ENCODE data around the gene CRIM1.

Gene CRIM1

DNA sequence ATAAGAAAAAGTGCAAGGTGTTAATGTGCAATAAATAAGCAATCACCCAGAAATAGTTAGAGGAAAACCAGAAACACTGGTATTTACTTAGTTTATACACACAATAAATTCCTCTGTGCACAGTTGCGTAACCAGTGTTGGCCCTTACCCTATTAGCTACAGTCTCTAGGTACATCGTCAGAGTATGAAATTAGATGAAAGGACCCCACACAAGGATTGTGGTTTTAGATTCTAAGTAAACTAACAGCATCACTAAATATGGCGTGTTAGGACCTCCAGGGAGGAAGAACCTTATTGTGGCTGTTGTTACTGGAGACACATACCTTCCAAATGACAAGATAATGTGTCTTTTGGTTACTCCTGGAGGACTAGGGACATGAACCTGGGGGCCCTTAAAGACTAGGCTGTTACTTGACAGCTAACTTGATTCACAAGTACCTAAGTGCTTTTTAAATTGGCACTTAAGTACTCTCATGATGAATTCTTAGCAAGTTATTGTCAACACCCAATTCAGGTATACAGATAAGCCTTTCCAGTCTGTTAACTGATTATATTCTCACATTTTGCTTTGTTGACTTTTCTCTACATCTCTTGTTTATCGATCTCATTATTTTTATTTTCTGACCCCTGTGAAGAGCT lies 127.1 kb downstream of the CRIM1 start:
- no peak for DNase-seq (ENCODE audit: low read depth in 2 of 2)

- DNase-seq (ENCODE audit: low read depth in 2 of 2), result no peak
These were observed 127.7 kb downstream of the CRIM1 start for GRCh38 chr2:36483290-36483689.

DNA sequence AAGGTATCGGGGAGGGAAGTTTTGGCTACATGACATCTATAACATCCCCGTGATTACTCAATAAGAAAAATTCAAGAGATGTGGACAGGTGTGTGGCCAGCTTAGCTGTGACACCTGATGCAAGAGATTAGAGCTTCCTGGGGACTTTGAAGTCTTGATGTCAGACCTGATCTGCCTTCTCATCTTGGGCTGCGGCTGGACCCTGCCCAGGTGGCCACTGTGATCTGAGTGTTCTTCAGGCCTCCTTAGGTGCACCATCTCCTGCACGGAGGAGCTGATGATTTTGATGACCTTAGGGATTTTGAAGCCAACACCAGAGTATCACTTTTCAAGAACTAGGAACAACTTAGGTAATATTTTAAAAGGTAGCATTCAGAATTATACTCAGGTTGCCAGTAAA lies 128.9 kb downstream of the CRIM1 start:
- DNase-seq (ENCODE audit: low read depth in 2 of 2), result no peak

DNA sequence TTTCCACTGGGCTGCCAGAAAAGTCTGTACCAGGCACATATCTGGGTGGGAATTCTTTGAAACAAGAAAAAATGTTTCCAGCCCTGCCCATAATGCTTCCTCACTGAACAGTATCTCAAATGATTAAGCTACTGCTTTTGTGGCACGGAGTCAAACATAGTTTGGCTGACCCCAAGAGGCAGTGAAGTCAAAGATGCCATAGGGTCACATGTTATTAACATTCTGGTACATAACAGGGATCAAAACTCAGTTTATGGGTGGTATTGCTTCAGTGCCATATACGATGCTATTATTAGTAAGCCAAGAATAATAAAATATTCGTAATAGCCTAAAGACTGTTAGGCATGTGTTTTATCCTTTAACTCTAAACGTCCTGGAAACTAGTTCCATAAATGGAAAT lies 129.9 kb downstream of the CRIM1 start:
- DNase-seq (ENCODE audit: low read depth in 2 of 2), result no peak

- DNase-seq (ENCODE audit: low read depth in 2 of 2), result no peak
These were observed 131.0 kb downstream of the CRIM1 start for GRCh38 chr2:36486521-36487044.

GRCh38 chr2:36487947-36488346 lies 132.4 kb downstream of the CRIM1 start:
- DNase-seq (ENCODE audit: low read depth in 2 of 2), result no peak

DNA sequence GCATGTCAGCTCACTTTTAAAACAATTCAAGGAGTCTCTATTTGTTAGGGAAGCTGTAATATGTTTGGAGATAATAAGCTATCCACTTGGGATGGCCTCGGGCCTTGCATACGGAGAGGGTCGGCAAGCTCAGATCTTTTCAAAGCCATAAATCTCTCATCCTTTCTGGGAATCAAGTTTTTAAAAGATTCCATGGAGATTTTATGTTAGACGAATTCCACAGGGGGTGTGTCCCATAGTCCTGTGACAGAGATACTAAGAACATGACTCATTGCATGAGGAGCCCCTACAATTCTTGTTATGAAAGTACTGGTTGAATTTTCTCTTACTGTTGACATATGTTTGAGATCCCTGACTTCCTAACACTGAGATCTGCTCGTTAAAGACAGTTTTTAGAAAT lies 133.7 kb downstream of the CRIM1 start:
- no peak for DNase-seq (ENCODE audit: low read depth in 2 of 2)

DNA sequence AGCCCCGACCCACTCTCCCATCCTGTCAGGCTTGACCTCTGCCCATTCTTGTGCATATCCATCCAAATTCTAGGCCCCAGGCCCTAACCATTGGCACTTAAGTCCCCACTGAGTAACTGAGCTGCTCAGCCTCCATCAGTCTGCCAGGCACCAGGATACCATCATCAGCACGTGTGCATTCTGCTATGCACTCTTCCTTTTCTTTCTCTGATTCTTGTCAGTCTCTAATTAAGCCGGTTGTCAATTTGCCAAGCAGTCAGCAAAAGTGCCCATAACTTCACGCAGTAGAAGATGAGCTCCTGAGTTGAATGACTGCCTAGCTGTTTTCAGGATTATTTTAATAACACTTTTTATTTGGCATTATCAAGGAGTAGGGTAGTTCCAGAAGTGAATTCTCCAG lies 135.2 kb downstream of the CRIM1 start:
- no peak for DNase-seq (ENCODE audit: low read depth in 2 of 2)

GRCh38 chr2:36492216-36492945 lies 136.8 kb downstream of the CRIM1 start:
- no peak for DNase-seq (ENCODE audit: low read depth in 2 of 2)

GRCh38 chr2:36493306-36493705 lies 137.7 kb downstream of the CRIM1 start:
- DNase-seq (ENCODE audit: low read depth in 2 of 2), result no peak

GRCh38 chr2:36497570-36498163 lies 142.1 kb downstream of the CRIM1 start:
- DNase-seq (ENCODE audit: low read depth in 2 of 2), result no peak

DNA sequence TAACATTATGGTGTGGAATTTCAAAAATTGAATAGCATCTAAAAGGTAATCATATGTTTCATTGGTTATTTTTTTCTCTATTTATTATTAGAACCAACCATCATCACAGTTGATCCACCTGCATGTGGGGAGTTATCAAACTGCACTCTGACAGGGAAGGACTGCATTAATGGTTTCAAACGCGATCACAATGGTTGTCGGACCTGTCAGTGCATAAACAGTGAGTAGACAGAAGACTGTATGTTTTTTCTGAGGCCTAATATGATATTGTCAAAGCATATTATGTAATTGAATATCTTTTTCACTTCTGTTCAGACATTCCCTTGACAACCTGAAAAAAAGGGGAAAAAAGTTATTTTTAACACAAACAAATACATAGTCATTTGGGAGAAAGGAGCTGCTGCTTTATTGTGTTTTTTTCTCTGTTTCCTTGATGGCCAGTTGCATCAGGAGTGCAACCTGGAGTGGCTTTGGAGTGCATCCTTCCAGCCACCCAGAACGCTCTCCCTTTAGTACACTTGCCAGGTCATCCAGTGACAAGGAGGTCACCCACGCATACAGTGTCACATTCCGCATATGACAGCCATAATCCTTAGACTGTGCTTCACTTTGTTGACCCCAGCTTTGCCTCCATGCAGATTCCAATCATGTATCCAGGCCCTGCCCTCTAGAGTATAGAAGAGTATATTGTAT lies 143.7 kb downstream of the CRIM1 start:
- DNase-seq (ENCODE audit: low read depth in 2 of 2), result no peak

- no peak for DNase-seq (ENCODE audit: low read depth in 2 of 2)
These were observed 144.5 kb downstream of the CRIM1 start for GRCh38 chr2:36500072-36500471.

DNA sequence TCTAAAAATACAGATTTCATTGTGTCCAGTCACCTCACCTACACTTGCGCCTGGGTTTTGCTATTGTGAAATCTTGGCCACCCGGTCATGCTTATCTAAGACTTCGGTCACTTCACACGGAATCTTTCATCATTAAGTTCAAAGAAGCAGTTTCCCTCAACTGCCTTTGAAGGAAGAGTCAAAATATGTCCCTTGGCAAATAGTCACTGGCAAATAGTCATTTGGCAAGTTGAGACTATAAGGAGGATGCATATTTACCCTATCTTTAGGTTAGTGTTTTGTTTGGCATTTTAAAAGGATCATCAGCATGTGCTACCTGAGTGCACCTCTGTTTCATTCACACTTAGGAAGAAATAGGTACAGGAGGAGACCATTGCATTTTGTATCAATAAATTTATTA lies 146.5 kb downstream of the CRIM1 start:
- no peak for DNase-seq (ENCODE audit: low read depth in 2 of 2)

DNA sequence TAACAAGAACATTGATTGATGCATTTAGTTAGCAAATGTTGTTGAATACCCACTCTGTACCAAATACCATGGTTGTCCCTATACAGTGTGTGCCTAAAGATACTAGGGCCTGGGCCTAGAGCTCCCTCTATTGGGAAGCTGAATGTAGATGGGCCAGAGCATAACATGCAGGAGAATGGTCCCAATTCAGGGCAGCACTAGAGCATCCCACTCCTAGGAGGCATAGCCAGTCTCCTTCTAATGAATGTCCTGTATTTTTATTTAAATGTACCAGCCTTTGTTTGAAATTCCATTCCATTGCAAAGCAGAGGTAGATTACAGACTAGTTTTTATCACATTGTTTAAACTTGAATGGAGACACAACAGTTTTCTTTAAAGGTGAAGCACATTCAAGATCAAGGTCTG lies 151.8 kb downstream of the CRIM1 start:
- peak; percentile 2 for DNase-seq (ENCODE audit: low read depth in 2 of 2)

GRCh38 chr2:36509075-36509474 lies 153.5 kb downstream of the CRIM1 start:
- no peak for DNase-seq (ENCODE audit: low read depth in 2 of 2)

- DNase-seq (ENCODE audit: low read depth in 2 of 2), result no peak
These were observed 156.5 kb downstream of the CRIM1 start for GRCh38 chr2:36511858-36512603.

DNA sequence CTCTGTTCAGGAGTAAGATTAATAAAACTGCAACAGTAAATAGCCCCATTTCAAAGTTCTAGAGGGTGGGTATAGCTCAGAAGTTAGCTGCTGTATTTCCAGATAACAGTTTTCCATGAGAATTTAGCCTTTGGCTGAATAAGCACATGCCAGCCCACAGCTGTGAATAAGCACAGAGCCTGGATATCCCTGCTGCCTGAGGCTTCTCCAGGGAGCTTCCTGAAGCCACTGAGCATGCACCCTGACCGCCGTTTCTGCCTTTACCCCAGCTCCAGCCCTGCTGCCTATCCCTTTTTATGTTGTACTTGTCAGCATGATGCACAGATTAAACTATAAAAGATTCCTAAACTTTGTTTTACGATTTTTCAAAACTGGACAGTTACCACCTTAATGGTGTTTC lies 157.1 kb downstream of the CRIM1 start:
- no peak for DNase-seq (ENCODE audit: low read depth in 2 of 2)

GRCh38 chr2:36513661-36514060 lies 158.1 kb downstream of the CRIM1 start:
- DNase-seq (ENCODE audit: low read depth in 2 of 2), result no peak

DNA sequence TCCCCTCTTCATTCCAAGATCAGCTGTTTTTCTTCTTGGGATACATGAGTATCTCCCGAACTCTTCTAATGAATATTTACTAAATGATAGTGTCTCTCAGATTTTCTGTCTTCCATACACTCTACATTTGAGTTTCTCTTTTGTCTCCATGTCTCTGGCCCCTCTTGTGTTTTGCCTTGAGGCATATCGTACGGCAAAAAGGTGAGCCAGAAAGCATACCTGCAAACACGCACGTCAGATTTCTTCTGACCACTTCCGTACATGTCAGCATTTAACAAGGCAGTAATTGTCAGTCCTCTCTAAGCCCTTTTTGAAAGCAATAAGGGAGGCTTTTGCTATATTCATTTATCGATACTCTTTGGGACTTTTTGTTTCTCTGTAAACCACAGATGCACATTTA lies 160.0 kb downstream of the CRIM1 start:
- DNase-seq (ENCODE audit: low read depth in 2 of 2), result no peak

DNA sequence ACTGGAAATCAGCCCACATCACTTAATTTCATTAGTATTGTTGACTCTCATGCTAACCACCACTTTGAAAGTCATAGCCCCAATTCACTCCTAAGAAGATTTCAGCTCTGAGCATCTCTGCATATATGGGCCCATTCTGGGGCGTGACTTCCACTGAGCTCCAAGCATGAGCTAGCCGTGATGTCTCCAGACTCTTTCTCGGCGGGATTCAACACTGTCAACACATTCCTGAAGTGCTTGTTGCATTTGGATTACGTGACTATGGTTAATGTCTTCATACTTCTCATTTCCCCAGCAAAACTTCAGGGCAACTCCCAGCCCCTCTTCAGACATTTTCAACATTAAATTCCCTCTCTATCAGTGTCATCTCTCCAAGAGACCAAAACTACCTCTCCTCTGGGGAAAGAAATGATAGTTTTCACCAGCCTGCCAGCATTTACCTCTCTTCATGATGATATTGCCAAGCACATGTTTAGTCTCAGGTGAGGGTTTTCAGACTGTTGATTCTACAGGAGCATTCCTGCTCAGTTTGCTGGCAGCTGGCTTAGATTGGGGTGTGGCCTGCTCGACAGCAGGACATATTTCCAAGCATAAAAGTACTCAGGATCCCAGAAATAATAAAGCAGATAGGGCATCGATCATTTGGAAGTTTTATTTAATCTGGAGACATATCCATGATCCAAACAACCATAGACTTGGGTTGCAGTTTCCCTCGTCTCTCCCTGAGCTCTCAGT lies 160.7 kb downstream of the CRIM1 start:
- no peak for DNase-seq (ENCODE audit: low read depth in 2 of 2)
